Right renal pelvis (tissue), 4 donors: Measurements from ENCODE around the gene MSL3. TPM values are rescaled to one million over a fixed set of nuclear protein-coding genes. Genes with fewer than 3 reads are reported as not detected.

Source experiments
- DNase-seq, 4 donors: peaks; one replicate each; pipeline ENCODE4 v3.0.0-alpha.2; 2013; ENCODE audit warnings: low read depth in 4 of 4, low spot score in 3 of 4, missing footprints in 1 of 4
- polyA plus RNA-seq, 4 donors: library from polyadenylated mRNA; unstranded; fragments of 120-200 nt; gene quantifications; one replicate each; pipeline ENCODE4 v1.2.1, GENCODE V29; 2013; ENCODE audit not compliant: insufficient read length in 4 of 4

The MSL3 gene
- 10 to 100 TPM; 33.5 to 48.7 (median 40.4) TPM for polyA plus RNA-seq

DNA sequence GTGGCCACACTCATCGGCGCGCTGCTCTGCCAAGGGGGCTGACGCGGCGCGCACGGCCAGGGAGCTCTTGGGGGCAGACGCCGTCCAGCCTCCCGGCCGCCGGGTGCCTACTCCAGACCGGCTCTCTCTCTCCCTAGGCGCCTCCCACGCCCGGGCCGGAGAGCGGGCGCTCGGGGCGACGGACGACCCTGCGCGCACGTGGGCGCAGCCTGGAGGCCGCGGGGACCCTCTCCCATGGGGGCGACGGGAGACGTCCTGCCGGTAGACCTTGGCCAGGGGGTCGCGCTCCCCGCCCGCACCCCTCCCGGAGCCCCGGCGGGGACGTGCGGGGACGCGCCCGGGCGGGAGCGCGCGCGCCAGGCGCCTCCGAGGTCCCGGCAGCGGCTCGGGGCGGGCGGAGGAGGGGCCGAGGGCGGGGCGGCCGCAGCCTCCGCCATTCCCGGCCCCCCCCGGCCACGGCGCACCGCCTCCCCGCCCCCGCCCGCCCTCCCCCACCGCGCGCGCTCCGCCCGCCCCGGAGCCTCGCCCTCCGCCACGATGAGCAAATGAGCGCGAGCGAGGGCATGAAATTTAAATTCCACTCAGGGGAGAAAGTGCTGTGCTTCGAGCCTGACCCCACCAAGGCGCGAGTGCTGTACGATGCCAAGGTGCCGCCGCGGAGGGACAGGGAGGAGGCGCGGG lies at the start of gene MSL3:
MSL3 (plus strand) TSS at position 519 of the 681 bp plus-strand sequence; CDS start at position 546, 27 bp downstream.
- peak in 1 of 4 donors; percentile 19 for DNase-seq

DNA sequence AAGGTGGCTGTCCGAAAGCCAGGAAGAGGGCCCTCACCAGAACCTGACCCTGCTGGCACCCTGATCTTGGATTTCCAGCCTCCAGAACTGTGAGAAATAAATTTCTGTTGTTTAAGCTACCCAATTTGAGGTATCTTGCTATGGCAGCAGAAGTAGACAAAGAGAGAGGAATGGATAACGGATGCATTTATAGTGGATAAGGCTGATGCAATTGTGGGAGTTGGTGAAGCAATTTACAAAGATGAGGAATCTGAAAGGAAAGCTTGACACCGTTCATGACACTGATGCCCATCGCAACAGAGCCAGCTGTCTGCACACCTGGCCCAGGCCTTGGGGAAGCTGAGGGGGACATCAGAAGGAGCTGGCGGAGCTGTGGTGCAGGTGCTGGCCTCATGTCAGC lies 35.7 kb upstream of the MSL3 start:
- no peak for DNase-seq

DNA sequence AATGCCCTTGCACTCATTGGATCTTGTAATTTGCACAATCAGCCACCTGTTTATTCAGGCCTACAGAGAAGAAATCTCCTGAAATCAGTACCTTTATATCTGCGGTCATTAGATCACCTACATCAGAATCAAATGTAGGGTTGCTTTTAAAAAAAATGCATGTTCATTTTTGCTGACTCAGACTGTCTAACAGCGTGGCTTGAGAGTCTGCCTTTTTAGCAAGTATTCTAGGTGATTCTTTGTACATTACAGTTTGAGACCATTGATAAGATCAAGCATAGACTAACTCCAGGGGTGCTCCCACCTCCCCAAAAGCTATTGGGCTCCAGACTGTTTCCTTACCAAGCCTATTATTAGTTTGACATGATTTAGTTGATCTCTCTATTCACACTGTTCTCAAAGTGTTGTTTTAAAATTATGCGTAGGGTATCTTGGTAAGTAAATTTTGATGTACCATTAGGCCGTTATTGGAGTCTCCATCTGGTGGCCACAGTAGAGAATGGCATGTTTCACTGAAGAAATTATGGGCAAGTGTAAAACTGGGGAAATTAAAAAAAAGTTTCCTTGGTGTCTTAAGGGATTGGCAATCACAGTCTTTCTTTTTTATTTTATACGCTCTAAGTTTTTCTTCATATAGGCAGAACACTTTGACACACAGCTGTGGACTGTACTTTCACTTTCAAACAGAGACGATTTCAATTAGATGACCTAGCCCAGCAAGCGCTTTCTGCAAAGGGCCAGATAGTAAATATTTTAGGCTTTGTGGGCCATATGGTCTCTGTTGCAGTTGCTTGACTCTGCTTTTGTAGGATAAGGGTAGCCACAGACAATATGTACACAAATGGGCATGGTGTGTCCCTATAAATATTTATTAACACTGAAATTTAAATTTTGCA lies 33.7 kb upstream of the MSL3 start:
- DNase-seq, result peak; percentile 1 to 25 (median 12)

GRCh38 chrX:11725631-11726442 lies 32.2 kb upstream of the MSL3 start:
- no peak for DNase-seq

DNA sequence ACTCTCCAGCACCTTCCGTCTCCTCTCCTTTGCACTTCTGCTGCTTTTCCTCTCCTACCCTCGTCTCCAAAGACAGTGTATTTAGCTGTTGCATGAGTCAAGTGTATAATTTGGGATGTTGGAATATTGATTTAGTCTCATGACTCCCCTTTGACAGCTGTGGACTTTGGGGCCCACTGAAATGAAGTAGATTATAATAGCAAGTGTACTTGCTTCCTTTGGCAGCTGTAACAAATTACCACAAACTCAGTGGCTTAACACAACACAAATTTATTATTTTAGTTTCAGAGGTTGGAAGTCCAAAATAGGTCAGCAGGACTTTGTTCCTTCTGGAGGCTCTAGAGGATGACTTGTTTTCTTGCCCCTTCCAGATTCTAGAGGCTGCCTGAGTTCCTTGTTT lies 29.5 kb upstream of the MSL3 start:
- DNase-seq, result no peak

GRCh38 chrX:11733614-11734013 lies 24.4 kb upstream of the MSL3 start:
- no peak for DNase-seq

DNA sequence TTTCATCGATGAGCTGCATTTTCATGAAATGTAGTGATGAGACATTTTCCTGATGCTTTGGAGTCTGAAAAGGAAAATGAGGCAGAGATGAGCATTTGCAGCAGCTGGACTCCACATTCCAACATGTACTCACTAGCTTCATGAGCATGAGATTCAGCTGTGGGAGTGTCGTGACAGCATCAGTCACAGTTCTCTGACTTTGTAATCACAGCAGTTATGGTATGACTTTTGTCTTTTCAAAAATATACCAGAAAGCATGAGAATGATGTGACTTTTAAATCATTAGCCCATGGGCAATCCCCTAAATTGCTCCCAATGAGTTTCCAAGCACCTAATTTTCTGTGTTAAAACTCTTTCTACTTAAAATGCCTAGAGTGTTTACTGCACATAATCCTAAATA lies 18.3 kb upstream of the MSL3 start:
- DNase-seq, result no peak

GRCh38 chrX:11740794-11741193 lies 17.2 kb upstream of the MSL3 start:
- DNase-seq, result no peak

GRCh38 chrX:11741574-11741973 lies 16.5 kb upstream of the MSL3 start:
- no peak for DNase-seq

- no peak for DNase-seq
Observed at GRCh38 chrX:11745881-11746280, 12.2 kb upstream of the MSL3 start.

- DNase-seq, result no peak
Observed at GRCh38 chrX:11750046-11750445, 8.0 kb upstream of the MSL3 start.

DNA sequence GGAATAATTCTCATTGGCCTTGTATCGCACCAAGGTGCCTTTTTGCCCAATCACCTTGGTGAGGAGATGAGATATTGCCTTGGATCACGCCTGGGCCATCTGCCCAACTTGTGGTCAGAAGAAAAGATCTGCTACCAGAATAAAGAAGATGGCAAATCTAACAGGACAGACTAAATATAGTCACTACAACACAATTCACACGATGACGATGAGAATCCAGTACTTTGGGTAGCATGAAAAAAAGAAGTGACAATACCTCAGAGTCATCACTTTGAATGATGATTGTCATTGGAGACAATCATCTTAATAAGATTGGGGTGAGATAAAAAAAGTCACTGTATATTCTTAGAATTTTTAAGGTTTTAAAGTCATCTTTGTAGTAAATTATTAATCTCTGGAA lies 7.3 kb upstream of the MSL3 start:
- DNase-seq, result no peak

- no peak for DNase-seq
Observed at GRCh38 chrX:11751261-11751660, 6.8 kb upstream of the MSL3 start.

GRCh38 chrX:11753668-11754067 lies 4.4 kb upstream of the MSL3 start:
- DNase-seq, result no peak

GRCh38 chrX:11754958-11755645 lies 2.9 kb upstream of the MSL3 start:
- DNase-seq, result no peak

- DNase-seq, result no peak
Observed at GRCh38 chrX:11755724-11756123, 2.3 kb upstream of the MSL3 start.

DNA sequence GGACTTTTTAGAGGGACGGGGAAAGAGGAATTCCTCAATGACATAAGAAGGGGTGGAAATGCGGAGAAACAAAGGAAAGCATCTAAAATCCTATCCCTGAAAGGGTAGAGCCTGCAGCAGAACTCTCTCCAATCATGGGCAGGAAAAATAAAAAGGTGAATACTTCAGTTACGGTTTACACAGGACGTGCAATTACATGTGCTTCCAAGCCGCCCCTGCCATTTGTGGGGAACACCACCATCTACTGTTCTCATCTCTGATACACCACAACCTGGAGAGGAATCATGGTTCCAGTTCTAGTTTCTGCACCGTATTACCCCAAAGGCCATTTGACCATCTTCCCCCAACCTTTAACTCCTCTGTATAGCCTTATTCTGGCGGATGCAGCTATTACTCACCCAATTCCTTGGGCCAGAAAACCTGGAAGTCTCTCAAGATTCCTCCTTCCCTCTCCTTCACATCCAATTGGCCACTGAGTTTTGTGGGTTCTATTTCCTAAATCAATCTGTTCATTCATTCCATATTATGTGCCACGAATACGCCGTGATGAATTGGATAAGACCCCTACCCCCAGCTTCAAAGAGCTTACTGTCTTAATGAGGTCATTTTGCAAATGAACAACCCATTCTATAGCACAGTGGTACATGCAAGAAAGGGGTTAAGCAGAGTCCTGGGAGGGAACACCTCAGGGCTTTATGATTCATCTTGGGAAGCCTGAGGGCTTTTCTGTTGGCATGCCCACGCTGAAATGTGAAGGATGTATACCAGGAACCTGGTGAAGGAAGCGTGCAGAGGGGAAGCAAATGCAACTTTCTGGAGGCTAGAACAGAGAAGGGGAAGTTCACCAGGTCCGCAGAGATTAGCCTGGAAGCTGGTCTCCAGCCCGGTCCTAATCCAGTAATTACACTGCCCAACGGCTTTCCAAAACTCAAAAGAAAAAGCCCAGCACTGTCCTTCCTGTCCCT lies 1.4 kb upstream of the MSL3 start:
- no peak for DNase-seq

DNA sequence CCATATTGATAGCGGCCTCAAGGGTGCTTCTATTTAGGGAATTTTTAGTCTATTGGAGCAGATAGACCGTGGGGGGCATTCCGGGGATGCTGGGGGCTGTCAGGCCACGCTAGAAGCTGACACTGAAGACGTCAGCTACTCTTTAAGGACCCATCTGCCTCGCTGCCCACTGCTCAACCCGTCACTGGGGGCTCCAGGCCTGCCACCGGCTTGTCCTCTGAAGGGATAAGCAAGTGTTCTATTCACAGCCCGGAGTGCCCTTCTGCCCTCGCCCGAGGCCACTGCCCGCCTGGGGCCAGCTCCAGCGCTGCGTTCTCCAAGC lies 679 bp upstream of the MSL3 start:
- DNase-seq, result no peak

GRCh38 chrX:11758400-11759171 lies 549 bp downstream of the MSL3 start:
- peak; percentile 53 to 70 (median 65) for DNase-seq
